HG03520 (cell line): Measurements from ENCODE around the gene EPHA7.

ENCODE experiments used
- ATAC-seq: cut with Tn5 transposase; IDR thresholded peaks from one replicate; pipeline ENCODE4 v1.9.1; 2021; ENCODE audit warnings: mild to moderate bottlenecking, moderate library complexity; ENCODE audit not compliant: unreplicated experiment

Gene EPHA7

GRCh38 chr6:93419304-93420162 is at the start of gene EPHA7:
EPHA7 (minus strand) TSS chr6:93419559; CDS start chr6:93419341, 218 bp downstream.
- peak; percentile 82 for ATAC-seq

GRCh38 chr6:93468291-93468690 is 48.9 kb upstream of the EPHA7 start:
- no peak for ATAC-seq

GRCh38 chr6:93454533-93454932 is 35.2 kb upstream of the EPHA7 start:
- ATAC-seq = no peak

GRCh38 chr6:93453956-93454355 is 34.6 kb upstream of the EPHA7 start:
- peak; percentile 81 for ATAC-seq

GRCh38 chr6:93447874-93448273 is 28.5 kb upstream of the EPHA7 start:
- no peak for ATAC-seq

- no peak for ATAC-seq
These were observed 18.1 kb upstream of the EPHA7 start for GRCh38 chr6:93437491-93437890.

GRCh38 chr6:93433592-93433991 is 14.2 kb upstream of the EPHA7 start:
- no peak for ATAC-seq

GRCh38 chr6:93424303-93425064 is 5.1 kb upstream of the EPHA7 start:
- no peak for ATAC-seq

GRCh38 chr6:93423542-93423941 is 4.2 kb upstream of the EPHA7 start:
- no peak for ATAC-seq

- no peak for ATAC-seq
These were observed 920 bp upstream of the EPHA7 start for GRCh38 chr6:93420163-93420795.

GRCh38 chr6:93418408-93419303 is 703 bp downstream of the EPHA7 start:
- no peak for ATAC-seq

- no peak for ATAC-seq
These were observed 1.3 kb downstream of the EPHA7 start for GRCh38 chr6:93418033-93418407.

GRCh38 chr6:93417421-93418013 is 1.8 kb downstream of the EPHA7 start:
- ATAC-seq = no peak

GRCh38 chr6:93416571-93417420 is 2.6 kb downstream of the EPHA7 start:
- ATAC-seq = no peak

- no peak for ATAC-seq
These were observed 6.2 kb downstream of the EPHA7 start for GRCh38 chr6:93413190-93413589.

GRCh38 chr6:93412452-93412851 is 6.9 kb downstream of the EPHA7 start:
- ATAC-seq = no peak

GRCh38 chr6:93407186-93407585 is 12.2 kb downstream of the EPHA7 start:
- ATAC-seq = no peak

GRCh38 chr6:93403390-93403789 is 16.0 kb downstream of the EPHA7 start:
- ATAC-seq = no peak

- no peak for ATAC-seq
These were observed 20.6 kb downstream of the EPHA7 start for GRCh38 chr6:93398723-93399122.
